Neural crest cell (in vitro differentiated cells): Measurements from ENCODE around the gene CKB. TPM values are rescaled to one million over a fixed set of nuclear protein-coding genes. Genes with fewer than 3 reads are reported as not detected.
A peak's percentile ranks its signal among the peaks of the same experiment; 100 is the strongest.

Experiments
- DNase-seq: peaks from one replicate; pipeline ENCODE4 v3.0.0; 2021; ENCODE audit warnings: low read depth, mixed read lengths, low spot score
- H3K27ac Mint-ChIP-seq: one replicate; pipeline ENCODE4 v1.8.0; 2021; ENCODE audit warnings: mild to moderate bottlenecking, mixed read lengths; ENCODE audit not compliant: unreplicated experiment
- H3K27me3 Mint-ChIP-seq: 2 replicates; pipeline ENCODE4 v1.8.0; 2021; ENCODE audit warnings: low read depth, mild to moderate bottlenecking, mixed read lengths
- H3K36me3 Mint-ChIP-seq: 2 replicates; pipeline ENCODE4 v1.8.0; 2021; ENCODE audit warnings: low read depth, mild to moderate bottlenecking, mixed read lengths
- H3K4me1 Mint-ChIP-seq: 2 replicates; pipeline ENCODE4 v1.8.0; 2021; ENCODE audit warnings: mixed read lengths
- H3K4me3 Mint-ChIP-seq: one replicate; pipeline ENCODE4 v1.8.0; 2021; ENCODE audit warnings: mild to moderate bottlenecking, mixed read lengths
- H3K9me3 Mint-ChIP-seq: 2 replicates; pipeline ENCODE4 v1.8.0; 2021; ENCODE audit warnings: mixed read lengths
- CTCF ChIP-seq: fragments of 200-600 bp; sonication (generic); conservative IDR thresholded peaks from 2 replicates; pipeline ENCODE4 v1.5.0; 2021; ENCODE audit warnings: antibody characterized with exemption, mild to moderate bottlenecking
- total RNA-seq: library from RNA; stranded (reverse); gene quantifications from 2 replicates; pipeline ENCODE4 v1.2.1, GENCODE V29; 2021

The CKB gene
- total RNA-seq, 1 donor from 2014 or later = 996 TPM

DNA sequence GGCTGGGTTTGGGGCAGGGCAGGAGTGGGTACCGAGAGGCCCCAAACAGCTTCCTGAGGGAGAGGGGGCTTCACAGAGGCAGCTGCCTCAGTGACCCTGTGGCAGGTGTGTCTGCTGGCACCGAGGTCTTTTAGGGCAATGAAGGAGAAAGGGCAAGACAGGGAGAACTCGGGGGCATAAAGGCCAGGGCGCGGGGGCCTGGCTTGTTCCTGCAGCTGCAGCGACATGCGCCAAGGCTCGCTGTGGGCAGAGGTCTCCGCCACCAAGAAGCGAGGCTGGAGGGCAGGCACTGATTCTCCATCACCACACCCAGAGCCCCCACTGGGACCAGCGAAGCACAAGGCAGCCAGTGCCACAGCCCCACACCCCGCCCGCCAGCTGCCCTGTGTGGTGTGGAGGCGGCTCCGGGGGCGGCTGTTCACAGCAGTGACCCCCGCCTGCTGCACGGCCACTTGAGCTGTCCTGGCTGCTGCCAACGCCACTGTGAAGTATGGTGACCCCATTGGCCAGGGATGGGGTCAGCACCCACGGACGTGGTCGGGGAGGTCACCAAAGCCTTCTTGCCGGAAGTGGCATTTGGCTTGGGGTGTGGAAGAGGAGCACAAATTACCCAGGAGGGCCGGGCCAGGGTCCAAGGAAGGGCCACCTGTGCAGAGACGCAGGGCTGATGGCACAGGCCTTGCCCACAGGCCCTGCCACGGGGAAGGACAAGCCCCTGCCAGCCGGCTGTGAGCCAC is 23.5 kb upstream of the CKB start:
- no peak overlapping the region for H3K4me3 Mint-ChIP-seq
- peaks cover 17% of the 10 kb centered on the region for H3K4me1 Mint-ChIP-seq
- H3K27ac Mint-ChIP-seq = no peak overlapping the region
- TF ChIP-seq CTCF = no peak
- no peaks in the 10 kb centered on the region for H3K9me3 Mint-ChIP-seq
- no peak for DNase-seq
- no peaks in the 10 kb centered on the region for H3K27me3 Mint-ChIP-seq
- no peaks in the 10 kb centered on the region for H3K36me3 Mint-ChIP-seq

DNA sequence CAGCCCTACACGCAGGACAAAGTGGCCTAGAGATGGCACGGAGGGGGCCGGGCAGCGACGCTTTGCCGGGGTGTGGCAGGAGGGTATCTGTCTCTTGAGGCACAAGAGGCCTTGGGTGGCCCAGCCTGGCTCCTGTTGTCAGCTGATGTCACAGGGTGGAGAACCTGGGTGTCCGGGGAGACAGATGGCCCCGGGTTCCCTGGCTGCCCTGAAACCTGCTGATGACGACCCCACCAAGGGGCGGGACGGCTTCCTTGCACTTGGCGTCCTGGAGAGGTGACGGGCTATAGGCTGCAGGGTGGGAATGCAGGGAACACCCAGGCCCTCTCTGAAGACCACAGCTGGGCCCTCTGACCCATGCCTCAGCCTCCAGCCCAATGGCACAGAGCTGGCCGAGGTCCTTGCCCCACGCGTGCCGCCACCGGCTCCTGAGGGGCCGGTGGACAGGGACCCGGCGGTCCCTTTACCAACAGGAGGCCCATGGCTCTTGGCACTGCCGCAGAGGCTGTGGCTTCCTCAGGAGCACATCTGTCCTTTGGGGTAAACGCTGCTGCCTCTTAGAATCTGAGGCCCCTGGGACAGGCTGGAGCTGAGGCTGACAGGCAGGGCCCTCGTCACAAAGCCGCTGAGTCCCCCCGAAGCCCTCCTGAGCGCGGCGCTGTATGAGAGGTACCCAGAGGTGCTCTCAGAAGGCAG is 22.7 kb upstream of the CKB start:
- no peak for TF ChIP-seq CTCF
- Mint-ChIP-seq H3K27me3 (no peaks in the 10 kb centered on the region), H3K4me3 (no peak overlapping the region), H3K36me3 (no peaks in the 10 kb centered on the region), H3K27ac (peak overlapping the region; percentile 19), H3K9me3 (no peaks in the 10 kb centered on the region), H3K4me1 (peaks cover 22% of the 10 kb centered on the region)
- DNase-seq = no peak

GRCh38 chr14:103544388-103545218 is 22.0 kb upstream of the CKB start:
- no peak for DNase-seq
- Mint-ChIP-seq H3K27ac (peak overlapping the region; percentile 98), H3K4me1 (peaks cover 17% of the 10 kb centered on the region)

DNA sequence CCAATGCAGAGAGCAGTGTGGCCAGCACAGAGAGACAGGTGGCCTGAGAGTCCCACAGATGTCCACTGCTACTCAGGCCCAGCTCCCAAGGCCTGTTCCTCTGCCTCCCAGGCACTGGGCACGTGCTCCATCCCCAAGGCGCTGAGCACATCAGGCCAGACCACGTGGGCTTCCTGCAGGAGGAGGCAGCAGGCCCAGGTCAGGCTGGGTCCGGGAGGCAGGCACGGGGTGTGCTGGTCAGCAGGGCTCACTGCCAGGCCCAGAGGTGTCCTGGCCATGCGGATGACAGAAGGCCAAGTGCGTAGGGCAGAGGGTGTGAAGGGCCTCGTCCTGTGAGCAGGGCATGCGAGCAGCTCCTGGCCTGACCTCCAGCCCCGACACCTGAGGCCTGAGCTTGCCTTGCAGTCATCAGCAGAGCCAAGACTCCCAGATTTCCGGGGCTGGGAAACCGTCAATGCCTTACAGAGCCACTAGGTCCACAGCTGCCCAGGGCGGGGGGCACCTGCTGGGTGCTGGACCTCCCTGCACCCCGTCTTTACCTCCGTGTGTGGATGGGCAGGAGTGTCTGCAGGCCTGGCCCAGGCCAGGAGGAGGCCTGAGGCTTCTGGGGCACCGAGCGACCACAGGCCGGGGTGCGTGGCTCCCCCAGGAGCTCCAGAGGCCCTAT is 21.2 kb upstream of the CKB start:
- no peak overlapping the region for H3K4me3 Mint-ChIP-seq
- TF ChIP-seq CTCF = no peak
- H3K4me1 Mint-ChIP-seq = peaks cover 19% of the 10 kb centered on the region
- H3K27me3 Mint-ChIP-seq = no peaks in the 10 kb centered on the region
- no peaks in the 10 kb centered on the region for H3K9me3 Mint-ChIP-seq
- H3K27ac Mint-ChIP-seq = no peak overlapping the region
- no peaks in the 10 kb centered on the region for H3K36me3 Mint-ChIP-seq
- DNase-seq = no peak

More at GRCh38 chr14:103544388-103545218, 22.0 kb upstream of the CKB start:
- H3K36me3 Mint-ChIP-seq = no peaks in the 10 kb centered on the region
- TF ChIP-seq CTCF = no peak
- H3K4me3 Mint-ChIP-seq = peak overlapping the region; percentile 67
- no peaks in the 10 kb centered on the region for H3K9me3 Mint-ChIP-seq
- H3K27me3 Mint-ChIP-seq = no peaks in the 10 kb centered on the region

- H3K4me1 Mint-ChIP-seq = peaks cover 19% of the 10 kb centered on the region
- no peaks in the 10 kb centered on the region for H3K27me3 Mint-ChIP-seq
- DNase-seq = no peak
- TF ChIP-seq CTCF = no peak
- H3K27ac Mint-ChIP-seq = peak overlapping the region; percentile 96
- no peaks in the 10 kb centered on the region for H3K9me3 Mint-ChIP-seq
- no peaks in the 10 kb centered on the region for H3K36me3 Mint-ChIP-seq
- peak overlapping the region; percentile 62 for H3K4me3 Mint-ChIP-seq
Observed at GRCh38 chr14:103543140-103543539, 20.5 kb upstream of the CKB start.
